GM21447 (cell line): Measurements from ENCODE around the gene UTS2R.
"Not testable (repeated sequence)": the region's sequence is repeated elsewhere in the genome, so short reads cannot be mapped to it uniquely, and the experiment has no call there.

Experiments used
- ATAC-seq: cut with Tn5 transposase; IDR thresholded peaks from one replicate; pipeline ENCODE4 v1.9.1; 2021; ENCODE audit not compliant: unreplicated experiment

The UTS2R gene

GRCh38 chr17:82353484-82353883, 18.1 kb upstream of the UTS2R start:
- no peak for ATAC-seq

GRCh38 chr17:82354804-82355308, 16.7 kb upstream of the UTS2R start:
- no peak for ATAC-seq

GRCh38 chr17:82355770-82356427, 15.7 kb upstream of the UTS2R start:
- ATAC-seq: no peak

GRCh38 chr17:82356845-82357355, 14.7 kb upstream of the UTS2R start:
- ATAC-seq: no peak

- no peak for ATAC-seq
Observed at GRCh38 chr17:82357394-82357793, 14.2 kb upstream of the UTS2R start.

- ATAC-seq: no peak
Observed at GRCh38 chr17:82358465-82359350, 12.9 kb upstream of the UTS2R start, which contains the start of gene TEX19. Gene TEX19 (plus strand): TSS chr17:82359247. CDS start chr17:82362151, 2,904 bp downstream.

- not testable (repeated sequence) for ATAC-seq
Observed at GRCh38 chr17:82359451-82360074, 12.0 kb upstream of the UTS2R start.

GRCh38 chr17:82361885-82362633, 9.5 kb upstream of the UTS2R start:
- no peak for ATAC-seq

- ATAC-seq: no peak
Observed at GRCh38 chr17:82365606-82366295, 5.8 kb upstream of the UTS2R start.

- no peak for ATAC-seq
Observed at GRCh38 chr17:82366749-82367148, 4.8 kb upstream of the UTS2R start.

- no peak for ATAC-seq
Observed at GRCh38 chr17:82367724-82368524, 3.6 kb upstream of the UTS2R start.

- no peak for ATAC-seq
Observed at GRCh38 chr17:82369211-82369610, 2.4 kb upstream of the UTS2R start.

- peak; percentile 70 for ATAC-seq
Observed at GRCh38 chr17:82370471-82371332, 863 bp upstream of the UTS2R start.

GRCh38 chr17:82372249-82373071, 895 bp downstream of the UTS2R start:
- no peak for ATAC-seq

GRCh38 chr17:82373072-82373452, 1.5 kb downstream of the UTS2R start:
- ATAC-seq: not testable (repeated sequence)

GRCh38 chr17:82373731-82374625, 2.4 kb downstream of the UTS2R start:
- no peak for ATAC-seq
